ENCODE results near the gene ZNF878.
"Not testable (repeated sequence)": the region's sequence is repeated elsewhere in the genome, so short reads cannot be mapped to it uniquely, and the experiment has no call there.

Gene ZNF878

DNA sequence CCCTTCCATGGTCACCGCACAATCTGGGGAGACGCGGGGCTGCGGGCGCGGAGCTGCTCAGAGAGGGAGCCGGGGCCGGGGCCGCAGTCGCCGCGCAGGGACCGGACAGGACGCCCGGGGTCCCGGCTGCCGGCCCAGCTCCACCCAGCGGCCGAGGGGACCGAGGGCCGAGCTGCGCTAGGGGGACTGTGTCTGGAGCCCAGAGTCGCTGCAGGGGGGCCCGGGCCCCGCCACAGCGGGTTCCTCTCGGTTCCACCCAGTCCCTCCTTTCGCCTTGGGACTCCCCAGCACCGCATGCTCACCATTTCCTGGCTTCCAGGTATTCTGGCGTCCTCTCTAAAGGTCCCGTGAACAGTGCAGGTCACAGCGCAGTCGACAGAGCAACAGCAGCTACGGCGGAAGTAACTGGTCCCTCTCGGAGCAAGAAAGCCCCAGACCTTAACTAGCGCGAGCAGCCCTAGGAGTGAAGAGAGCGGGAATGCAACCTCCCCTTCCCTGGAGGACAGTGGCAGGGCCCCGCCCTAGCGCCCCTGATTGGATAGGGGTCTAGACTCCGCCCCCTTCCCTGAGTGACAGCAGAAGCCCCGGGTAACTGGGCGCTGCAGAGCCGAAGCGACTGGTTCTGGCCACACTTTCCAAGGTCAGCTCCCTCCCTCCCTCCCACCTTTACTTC is at the start of gene ZNF878:
TSS of gene ZNF878 (minus strand) at position 465 of the 673 bp plus-strand sequence. CDS start at position 305, 160 bp downstream.
- peak; percentile 96 for DNase-seq (ENCODE audit: low spot score)

DNA sequence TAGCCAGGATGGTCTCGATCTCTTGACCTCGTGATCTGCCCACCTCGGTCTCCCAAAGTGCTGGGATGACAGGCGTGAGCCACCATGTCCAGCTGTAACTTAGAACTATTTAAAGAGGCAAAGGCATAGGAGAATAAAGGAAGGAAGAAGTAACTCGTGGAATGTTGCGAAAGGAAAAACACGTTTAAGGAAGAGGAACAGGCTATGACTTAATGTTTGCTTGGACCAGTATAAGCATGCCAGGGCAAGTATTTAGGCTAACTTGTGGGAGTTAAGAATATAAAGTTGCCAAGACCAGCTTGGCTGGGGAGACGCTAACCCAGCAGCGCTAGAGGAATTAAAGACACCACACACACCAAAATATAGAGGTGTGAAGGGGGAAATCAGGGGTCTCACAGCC is 45.3 kb upstream of the ZNF878 start:
- no peak for DNase-seq (ENCODE audit: low spot score)

DNA sequence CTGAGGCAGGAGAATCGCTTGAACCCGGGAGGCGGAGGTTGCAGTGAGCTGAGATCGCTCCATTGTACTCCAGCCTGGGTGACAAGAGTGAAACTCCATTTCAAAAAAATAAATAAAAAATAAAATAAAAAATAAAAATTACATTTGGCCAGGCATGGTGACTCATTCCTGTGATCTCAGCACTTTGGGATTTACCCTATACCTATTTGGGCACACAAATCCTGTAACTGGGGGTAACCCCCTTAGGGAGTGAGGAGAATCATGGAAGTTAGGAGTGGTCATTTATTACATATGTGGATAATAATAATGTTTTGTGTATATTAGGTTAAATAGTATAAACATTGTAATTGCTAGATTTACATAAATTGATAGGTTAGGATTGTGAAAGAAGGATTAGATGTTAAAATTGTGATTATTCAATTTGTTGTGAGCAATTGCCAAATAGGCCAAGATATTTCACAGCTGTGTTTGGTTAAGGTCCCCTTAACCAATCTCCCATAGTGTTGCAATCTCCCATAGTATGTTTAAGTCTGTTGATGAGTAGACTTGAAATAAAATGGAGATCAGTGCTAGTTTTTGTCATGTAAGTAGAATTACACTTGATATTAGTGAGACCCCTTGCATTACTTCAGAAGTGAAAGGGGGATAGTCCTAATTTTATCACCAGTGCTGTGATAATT is 42.5 kb upstream of the ZNF878 start:
- DNase-seq (ENCODE audit: low spot score): no peak

DNA sequence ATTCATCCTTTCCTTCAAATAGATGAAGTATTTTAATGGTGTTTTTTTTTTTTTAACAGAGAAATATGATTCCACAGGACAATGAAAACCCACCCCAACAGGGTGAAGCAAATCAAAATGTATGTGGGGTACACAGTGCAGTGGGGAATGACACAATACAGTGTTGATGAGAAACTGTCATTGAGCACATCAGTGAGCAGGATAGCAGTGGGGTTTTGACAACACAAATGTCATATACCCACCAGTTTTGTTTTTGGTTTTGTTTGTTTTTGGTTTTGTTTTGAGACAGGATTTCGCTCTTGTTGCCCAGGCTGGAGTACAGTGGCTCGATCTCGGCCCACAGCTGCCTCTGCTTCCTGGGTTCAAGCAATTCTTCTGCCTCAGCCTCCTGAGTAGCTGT is 41.0 kb upstream of the ZNF878 start:
- DNase-seq (ENCODE audit: low spot score): no peak

DNA sequence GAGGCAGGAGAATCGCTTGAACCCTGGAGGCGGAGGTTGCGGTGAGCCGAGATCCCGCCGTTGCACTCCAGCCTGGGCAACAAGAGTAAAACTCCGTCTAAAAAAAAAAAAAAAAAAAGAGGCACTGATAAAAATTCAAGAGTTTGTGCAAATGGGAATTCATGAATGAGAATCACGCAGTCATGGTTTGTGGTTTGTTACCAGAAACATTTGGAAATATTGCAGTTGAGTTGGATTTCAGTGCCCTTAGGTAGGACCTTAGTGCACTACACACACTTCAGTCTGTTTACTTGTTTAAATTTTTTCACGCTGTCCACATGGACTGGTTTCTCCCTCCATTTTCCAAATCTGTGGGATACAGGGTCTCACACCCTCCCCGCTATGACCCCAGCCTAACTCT is 40.2 kb upstream of the ZNF878 start:
- no peak for DNase-seq (ENCODE audit: low spot score)

DNA sequence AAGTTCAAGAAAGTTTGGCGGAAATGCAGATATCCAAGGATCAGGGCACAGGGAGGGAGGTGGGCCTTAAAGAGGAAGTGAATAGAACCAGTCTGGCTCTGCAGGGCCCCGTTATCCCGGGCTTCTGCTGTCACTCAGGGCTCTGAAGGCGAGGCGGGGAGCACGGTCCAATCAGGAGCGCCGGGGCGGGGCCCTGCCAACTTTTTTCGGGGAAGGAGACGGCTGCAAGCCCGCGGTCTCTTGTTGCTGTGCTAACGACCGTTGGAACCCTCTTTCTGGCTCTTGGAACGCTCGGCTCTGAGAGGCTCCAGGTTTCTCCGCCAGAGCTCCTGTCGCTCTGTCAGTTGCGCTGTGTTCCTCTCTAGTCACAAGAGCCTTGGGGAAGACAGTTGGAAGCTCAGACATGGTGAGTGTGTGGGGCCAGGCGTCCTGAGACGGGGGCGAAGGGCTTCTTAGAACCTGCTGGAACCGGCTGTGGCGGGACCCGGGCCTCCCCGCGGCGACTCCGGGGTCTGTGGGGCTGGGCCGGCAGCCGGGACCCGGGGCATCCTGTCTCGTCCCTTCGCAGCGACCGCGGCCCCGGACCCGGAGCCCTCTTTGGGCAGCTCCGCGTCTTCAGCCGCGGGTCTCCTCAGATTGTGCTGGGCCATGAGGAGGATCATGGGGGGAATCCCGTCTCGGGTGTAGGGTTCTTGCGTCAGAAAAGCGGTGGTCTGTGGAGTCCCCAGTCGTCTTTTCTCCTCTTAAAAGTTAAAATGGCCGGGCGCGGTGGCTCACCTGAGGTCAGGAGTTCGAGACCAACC is 39.5 kb upstream of the ZNF878 start:
- no peak for DNase-seq (ENCODE audit: low spot score)

DNA sequence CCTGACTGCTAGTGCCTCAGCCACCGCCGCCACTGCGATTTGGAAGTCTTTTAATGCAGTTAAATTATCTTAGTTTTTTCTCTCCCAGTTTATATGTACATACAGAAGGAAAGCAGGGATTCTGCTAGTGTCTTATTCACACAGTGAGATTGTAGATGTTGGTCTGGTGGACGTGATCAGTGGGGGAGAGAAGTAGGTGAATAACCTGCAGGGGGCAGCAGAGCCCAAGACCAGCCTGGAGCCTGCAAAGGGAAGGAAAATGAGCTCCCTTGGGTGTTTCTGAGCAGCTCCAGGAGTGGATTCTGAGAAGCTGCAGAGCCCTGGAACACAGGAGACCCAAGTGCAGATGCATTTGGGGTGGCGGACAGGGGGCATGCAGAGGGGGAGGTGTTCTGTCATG is 38.0 kb upstream of the ZNF878 start:
- peak; percentile 42 for DNase-seq (ENCODE audit: low spot score)

DNA sequence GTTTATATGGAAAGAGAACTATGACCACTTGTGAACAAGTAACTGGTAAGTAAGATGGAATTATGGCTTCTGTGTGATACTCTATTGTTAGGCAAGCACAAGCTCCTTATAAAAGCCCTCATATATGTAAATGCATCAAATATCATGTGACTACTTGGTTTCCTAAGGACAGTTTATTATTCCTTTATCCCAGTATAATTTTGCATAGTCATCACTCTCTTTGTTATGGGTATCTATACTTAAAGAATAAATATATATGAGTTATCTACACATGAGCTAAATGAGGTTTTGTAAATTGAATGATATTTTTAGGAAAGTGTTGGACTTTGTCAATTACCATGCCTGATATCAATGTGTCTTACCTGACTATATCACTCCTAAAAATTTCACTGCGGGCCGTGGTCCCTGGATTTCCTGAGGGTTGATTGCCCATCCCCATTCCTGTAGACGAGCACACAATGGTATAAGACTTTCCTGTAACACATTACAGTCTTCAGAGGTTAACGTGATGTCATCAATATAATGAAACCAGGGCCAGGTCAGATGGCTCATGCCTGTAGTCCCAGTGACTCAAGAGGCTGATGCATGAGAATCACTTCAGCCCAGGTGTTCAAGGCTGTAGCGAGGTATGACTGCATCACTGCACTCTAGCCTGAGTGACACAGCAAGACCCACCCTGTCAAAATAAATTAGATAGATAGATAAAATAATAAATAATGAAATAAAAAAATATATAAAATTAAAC is 32.5 kb upstream of the ZNF878 start:
- DNase-seq (ENCODE audit: low spot score): peak; percentile 67

DNA sequence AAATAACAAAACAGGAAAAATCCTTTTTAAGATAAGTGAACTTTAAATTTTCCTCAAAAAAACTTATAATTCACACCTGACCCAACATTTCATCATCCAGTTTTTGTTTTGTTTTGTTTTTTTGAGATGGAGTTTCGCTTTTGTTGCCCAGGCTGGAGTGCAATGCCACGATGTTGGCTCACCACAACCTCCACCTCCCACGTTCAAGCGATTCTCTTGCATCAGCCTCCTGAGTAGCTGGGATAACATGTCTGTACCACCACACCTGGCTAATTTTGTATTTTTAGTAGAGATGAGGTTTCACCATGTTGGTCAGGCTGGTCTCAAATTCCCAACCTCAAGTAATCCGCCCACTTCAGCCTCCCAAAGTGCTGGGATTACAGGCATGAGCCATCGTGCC is 30.6 kb upstream of the ZNF878 start:
- not testable (repeated sequence) for DNase-seq (ENCODE audit: low spot score)

DNA sequence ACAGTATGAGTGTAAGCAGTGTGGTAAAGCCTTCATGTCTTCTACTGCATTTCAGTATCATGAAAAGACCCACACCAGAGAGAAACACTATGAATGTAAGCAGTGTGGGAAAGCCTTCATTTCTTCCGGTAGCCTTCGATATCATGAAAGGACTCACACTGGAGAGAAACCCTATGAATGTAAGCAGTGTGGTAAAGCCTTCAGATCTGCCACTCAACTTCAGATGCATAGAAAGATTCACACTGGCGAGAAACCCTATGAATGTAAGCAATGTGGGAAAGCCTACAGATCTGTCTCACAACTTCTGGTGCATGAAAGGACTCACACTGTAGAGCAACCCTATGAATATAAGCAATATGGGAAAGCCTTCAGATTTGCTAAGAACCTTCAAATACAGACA is 24.6 kb upstream of the ZNF878 start:
- DNase-seq (ENCODE audit: low spot score): no peak

DNA sequence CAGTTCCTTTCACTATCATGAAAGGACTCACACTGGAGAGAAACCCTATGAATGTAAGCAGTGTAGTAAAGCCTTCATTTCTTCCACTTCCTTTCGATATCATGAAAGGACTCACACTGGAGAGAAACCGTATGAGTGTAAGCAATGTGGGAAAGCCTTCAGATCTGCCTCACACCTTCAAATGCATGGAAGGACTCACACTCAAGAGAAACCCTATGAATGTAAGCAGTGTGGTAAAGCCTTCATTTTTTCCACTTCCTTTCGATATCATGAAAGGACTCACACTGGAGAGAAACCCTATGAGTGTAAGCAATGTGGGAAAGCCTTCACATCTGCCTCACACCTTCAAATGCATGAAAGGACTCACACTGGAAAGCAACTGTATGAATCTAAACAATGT is 23.6 kb upstream of the ZNF878 start:
- DNase-seq (ENCODE audit: low spot score): not testable (repeated sequence)

DNA sequence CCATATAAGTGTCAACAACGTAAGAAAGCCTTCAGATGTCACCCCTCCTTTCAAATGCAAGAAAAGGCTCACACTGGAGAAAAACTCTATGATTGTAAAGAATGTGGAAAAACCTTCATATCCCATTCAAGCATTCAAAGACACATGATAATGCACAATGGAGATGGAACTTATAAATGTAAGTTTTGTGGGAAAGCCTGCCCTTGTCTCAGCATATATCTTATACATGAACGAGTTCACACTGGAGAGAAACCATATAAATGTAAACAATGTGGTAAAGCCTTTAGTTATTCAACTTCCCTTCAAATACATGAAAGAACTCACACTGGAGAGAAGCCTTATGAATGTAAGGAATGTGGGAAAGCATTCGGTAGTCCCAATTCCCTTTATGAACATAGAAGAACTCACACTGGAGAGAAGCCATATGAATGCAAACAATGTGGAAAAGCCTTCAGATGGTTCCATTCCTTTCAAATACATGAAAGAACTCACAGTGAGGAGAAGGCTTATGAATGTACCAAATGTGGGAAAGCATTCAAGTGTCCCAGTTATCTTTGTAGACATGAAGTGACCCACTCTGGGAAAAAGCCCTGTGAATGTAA is 22.9 kb upstream of the ZNF878 start:
- no peak for DNase-seq (ENCODE audit: low spot score)

DNA sequence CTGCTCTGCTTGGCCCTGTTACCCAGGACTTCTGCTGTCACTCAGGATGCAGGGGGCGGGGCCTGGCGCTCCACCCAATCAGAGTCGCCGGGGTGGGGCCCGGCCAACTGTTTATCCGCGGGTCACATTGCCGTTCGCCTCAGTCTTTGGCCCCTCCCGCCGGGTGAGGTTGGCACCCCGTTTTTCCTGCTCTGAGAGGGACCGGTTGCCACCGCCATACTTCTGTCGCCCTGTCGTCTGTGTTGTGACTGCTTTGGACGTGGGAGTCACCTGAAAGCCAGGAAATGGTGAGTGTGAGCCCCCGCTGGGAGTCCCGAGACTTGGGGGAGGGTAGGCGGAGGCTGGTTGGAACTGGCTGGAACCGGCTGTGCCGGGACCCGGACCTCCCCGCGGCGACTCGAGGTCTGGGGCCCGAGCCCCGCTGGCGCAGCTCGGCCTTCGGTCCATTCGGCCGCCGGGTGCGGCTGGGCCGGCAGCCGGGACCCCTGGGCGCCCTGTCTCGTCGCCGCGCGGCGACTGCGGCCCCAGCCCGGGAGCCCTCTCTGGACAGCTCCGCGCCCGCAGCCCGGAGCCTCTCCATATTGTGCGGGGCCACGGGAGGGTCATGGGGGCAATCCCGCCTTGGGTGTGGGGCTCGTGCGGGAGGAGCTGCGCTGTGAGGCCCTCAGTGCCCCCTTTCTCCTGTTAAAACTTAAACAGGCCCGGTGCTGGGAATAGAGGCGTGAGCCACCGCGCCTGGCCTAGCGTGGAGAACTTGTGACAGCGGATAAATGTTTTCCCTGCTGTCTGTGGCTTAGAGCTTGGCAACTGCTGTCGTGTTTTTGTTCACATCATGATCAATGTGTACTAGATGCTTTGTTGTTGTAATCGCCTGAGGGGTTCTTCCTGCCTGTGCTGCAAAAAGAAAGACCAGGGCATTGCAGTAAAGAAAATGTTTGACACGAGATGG is 12.1 kb upstream of the ZNF878 start, which contains the start of gene ZNF844:
TSS of gene ZNF844 (plus strand) at position 142 of the 949 bp plus-strand sequence. CDS start at position 285, 143 bp downstream.
- DNase-seq (ENCODE audit: low spot score): peak; percentile 94

DNA sequence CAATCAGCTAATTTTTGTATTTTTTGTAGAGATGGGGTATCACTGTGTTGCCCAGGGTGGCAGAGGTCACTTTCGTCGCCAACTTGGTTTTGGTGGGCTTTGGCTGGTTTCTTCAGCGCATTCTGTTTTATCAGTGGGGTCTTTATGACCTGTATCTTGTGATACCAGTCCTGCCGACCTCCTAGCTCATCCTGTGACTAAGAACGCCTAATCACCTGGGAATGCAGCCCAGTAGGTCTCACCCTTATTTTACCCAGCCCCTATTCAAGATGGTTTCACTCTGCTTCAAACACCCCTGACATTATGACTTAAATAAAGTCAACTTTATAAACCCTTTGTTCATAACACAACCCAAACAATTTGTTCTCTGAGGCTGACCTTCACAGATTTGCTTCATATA is 3.0 kb upstream of the ZNF878 start:
- DNase-seq (ENCODE audit: low spot score): no peak

DNA sequence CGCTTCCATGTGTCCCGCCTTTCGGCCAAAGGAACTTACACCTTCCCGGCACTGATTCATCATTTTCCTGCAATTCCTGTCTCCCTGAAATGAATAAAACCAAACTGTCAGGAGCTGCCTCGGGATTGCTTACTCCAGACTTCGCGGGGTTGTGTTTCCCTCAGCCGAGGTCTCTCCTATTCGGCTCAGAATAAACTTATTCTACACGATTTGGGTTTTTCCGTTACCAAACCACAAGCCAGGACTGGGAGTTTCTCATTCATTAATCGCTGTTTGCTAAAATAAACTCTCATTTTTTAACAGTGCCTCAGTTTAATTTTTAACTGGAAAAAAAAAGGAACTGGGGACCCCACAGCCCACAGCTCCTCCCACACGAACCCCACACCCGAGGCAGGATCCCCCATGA is 667 bp downstream of the ZNF878 start:
- peak; percentile 54 for DNase-seq (ENCODE audit: low spot score)

DNA sequence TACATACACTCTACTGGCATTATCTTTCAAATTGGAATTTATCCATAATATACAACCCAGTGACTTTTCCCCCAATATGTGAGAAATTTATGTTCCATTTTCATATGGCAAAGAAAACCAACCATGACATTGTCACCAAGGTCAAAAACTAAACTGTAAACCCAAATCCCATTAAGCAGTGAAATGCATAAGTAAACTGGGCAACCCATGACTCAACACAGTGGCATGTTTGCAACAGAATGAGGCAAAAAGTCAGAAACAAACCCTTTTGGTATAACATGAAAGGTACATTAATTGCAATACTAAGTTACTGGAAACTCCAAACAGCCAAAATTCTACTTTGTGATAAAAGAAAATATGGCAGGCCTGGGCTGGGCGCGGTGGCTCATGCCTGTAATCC is 4.9 kb downstream of the ZNF878 start:
- no peak for DNase-seq (ENCODE audit: low spot score)

DNA sequence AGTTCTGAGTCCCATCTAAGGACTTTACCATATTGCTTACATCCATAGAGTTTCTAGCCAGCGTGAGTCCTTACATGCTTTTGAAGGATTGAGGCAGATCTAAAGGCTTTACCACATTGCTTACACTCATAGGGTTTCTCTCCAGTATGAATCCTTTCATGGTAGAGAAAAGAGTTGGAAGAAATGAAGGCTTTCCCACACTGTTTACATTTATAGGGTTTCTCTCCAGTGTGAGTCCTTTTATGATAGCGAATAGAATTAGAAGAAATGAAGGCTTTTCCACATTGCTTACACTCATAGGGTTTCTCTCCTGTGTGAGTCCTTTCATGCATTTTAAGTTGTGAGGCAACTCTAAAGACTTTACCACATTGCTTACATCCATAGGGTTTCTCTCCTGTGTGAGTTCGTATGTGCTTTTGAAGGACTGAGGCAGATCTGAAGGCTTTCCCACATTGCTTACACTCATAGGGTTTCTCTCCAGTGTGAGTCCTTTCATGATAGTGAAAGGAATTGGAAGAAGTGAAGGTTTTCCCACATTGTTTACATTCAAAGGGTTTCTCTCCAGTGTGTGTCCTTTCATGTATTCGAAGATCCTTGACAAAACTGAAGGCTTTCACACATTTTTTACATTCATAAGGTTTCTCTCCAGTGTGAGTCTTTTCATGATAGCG is 8.9 kb downstream of the ZNF878 start:
- no peak for DNase-seq (ENCODE audit: low spot score)

DNA sequence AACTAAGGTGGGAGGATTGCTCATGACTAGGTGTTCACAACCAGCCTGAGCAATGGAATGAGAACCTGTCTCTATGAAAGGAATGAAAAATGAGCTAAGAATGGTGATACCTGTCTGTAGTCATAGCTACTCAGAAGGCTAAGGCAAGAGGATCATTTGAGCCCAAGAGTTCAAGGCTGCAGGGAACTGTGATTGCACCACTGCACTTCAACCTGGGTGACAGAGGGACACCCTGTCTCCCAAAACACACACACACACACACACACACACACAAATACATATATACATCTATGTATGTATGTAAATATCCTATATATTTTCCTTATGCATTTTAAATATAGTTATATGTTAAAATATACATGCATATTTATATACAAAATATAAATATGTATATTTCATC is 9.9 kb downstream of the ZNF878 start:
- DNase-seq (ENCODE audit: low spot score): no peak

DNA sequence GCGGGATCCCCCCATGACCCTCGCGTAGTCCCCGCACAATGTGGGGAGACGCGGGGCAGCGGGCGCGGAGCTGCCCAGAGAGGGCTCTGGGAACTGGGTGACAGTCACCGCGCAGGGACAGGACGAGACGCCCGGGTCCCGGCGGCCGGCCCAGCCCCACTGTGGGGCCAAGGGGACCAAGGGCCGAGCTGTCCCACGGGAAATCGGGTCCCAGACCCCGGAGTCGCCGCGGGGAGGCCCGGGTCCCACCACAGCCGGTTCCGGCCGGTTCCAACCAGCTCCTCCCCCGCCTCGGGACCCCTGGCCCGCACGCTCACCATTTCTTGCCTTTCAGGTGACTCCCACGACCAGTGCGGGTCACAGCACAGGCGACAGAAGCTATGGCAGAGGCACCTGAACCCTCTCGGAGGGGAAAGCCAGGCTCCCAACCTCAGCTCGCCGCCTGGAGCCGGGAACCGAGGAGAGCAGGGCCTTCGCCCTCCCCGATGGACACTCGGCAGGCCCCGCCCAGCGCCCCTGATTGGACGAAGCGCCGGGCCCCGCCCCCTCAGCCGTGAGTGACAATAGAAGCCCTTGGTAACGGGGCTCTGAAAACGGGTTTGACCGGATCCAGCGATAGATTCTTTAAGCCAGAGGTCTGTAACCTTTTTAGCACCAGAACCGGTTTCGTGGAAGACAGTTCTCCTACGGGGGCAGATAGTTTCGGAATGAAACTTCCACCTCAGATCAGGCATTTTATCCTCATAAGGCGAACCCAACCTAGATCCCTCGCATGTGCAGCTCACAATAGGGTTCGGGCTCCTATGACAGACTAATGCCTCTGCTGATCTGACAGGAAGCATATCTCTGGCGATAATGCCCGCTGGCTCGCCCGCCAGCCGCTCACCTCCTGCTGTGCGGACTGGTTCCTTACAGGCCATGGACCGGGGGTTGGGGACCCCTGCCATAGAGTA is 17.3 kb downstream of the ZNF878 start, which contains the start of gene ZNF433:
TSS of gene ZNF433 (minus strand) at position 460 of the 953 bp plus-strand sequence. CDS start at position 320, 140 bp downstream.
- DNase-seq (ENCODE audit: low spot score): peak; percentile 81
